ENCODE data around the gene EFNA4.

EFNA4 gene

GRCh38 chr1:155063550-155064110 lies at the start of gene EFNA4:
TSS of gene EFNA4 (plus strand) at chr1:155063740. CDS start at chr1:155063824, 84 bp downstream.
- peak; percentile 82 for DNase-seq

GRCh38 chr1:155014709-155015508 lies 48.6 kb upstream of the EFNA4 start:
- no peak for DNase-seq

GRCh38 chr1:155015527-155016230 lies 47.9 kb upstream of the EFNA4 start:
- no peak for DNase-seq

- no peak for DNase-seq
Observed at GRCh38 chr1:155016231-155016831, 47.2 kb upstream of the EFNA4 start.

GRCh38 chr1:155017041-155017945 lies 46.2 kb upstream of the EFNA4 start:
- peak; percentile 94 for DNase-seq

GRCh38 chr1:155017946-155018316 lies 45.6 kb upstream of the EFNA4 start:
- no peak for DNase-seq

GRCh38 chr1:155018617-155019348 lies 44.8 kb upstream of the EFNA4 start:
- no peak for DNase-seq

GRCh38 chr1:155019377-155020245 lies 43.9 kb upstream of the EFNA4 start:
- no peak for DNase-seq

GRCh38 chr1:155022136-155022926 lies 41.2 kb upstream of the EFNA4 start:
- no peak for DNase-seq

- no peak for DNase-seq
Observed at GRCh38 chr1:155022927-155023236, 40.7 kb upstream of the EFNA4 start.

- no peak for DNase-seq
Observed at GRCh38 chr1:155023627-155024026, 39.9 kb upstream of the EFNA4 start.

GRCh38 chr1:155024315-155024714 lies 39.2 kb upstream of the EFNA4 start:
- DNase-seq: no peak

GRCh38 chr1:155026154-155026553 lies 37.4 kb upstream of the EFNA4 start:
- DNase-seq: no peak

GRCh38 chr1:155026588-155026987 lies 37.0 kb upstream of the EFNA4 start:
- DNase-seq: no peak

- DNase-seq: no peak
Observed at GRCh38 chr1:155029513-155030242, 33.9 kb upstream of the EFNA4 start.

GRCh38 chr1:155030243-155030795 lies 33.2 kb upstream of the EFNA4 start:
- no peak for DNase-seq

GRCh38 chr1:155030899-155031298 lies 32.6 kb upstream of the EFNA4 start:
- DNase-seq: no peak

GRCh38 chr1:155032886-155033285 lies 30.7 kb upstream of the EFNA4 start:
- no peak for DNase-seq

- DNase-seq: no peak
Observed at GRCh38 chr1:155033524-155033923, 30.0 kb upstream of the EFNA4 start, which contains the start of the genes DCST1 and DCST2. TSS of gene DCST1 (plus strand) at chr1:155033824. CDS start at chr1:155034037, 213 bp downstream. TSS of gene DCST2 (minus strand) at chr1:155033781. CDS start at chr1:155033701, 80 bp downstream.
